DMS153 treated with DMSO at 0.1 percent for 48 hours (cell line): ENCODE measurements around the gene DCC.

ENCODE experiments used
- DNase-seq: peaks from one replicate; lab custom pipeline; 2025; ENCODE audit not compliant: unreplicated experiment; lab: John Stamatoyannopoulos, UW

The DCC gene

GRCh38 chr18:52339891-52340371, at the start of gene DCC:
TSS of gene DCC (plus strand) at chr18:52340197. CDS start at chr18:52340788, 591 bp downstream.
- DNase-seq = peak; percentile 69

GRCh38 chr18:52310651-52311050, 29.3 kb upstream of the DCC start:
- no peak for DNase-seq

GRCh38 chr18:52311331-52311730, 28.7 kb upstream of the DCC start:
- no peak for DNase-seq

- peak; percentile 86 for DNase-seq
Measured at GRCh38 chr18:52312346-52312745, 27.7 kb upstream of the DCC start.

- no peak for DNase-seq
Measured at GRCh38 chr18:52313213-52313612, 26.8 kb upstream of the DCC start.

- DNase-seq = no peak
Measured at GRCh38 chr18:52319424-52319983, 20.5 kb upstream of the DCC start.

- DNase-seq = no peak
Measured at GRCh38 chr18:52322307-52322706, 17.7 kb upstream of the DCC start.

- DNase-seq = no peak
Measured at GRCh38 chr18:52323802-52324201, 16.2 kb upstream of the DCC start.

GRCh38 chr18:52325997-52326396, 14.0 kb upstream of the DCC start:
- DNase-seq = no peak

- no peak for DNase-seq
Measured at GRCh38 chr18:52333860-52334259, 6.1 kb upstream of the DCC start.

GRCh38 chr18:52334307-52334706, 5.7 kb upstream of the DCC start:
- DNase-seq = no peak

GRCh38 chr18:52334896-52335295, 5.1 kb upstream of the DCC start:
- no peak for DNase-seq

- DNase-seq = no peak
Measured at GRCh38 chr18:52337276-52337675, 2.7 kb upstream of the DCC start.

GRCh38 chr18:52340406-52341102, 557 bp downstream of the DCC start:
- no peak for DNase-seq

GRCh38 chr18:52341103-52341432, 1.1 kb downstream of the DCC start:
- no peak for DNase-seq

- no peak for DNase-seq
Measured at GRCh38 chr18:52341608-52342381, 1.8 kb downstream of the DCC start.

GRCh38 chr18:52342456-52342855, 2.5 kb downstream of the DCC start:
- no peak for DNase-seq

GRCh38 chr18:52343138-52343537, 3.1 kb downstream of the DCC start:
- DNase-seq = peak; percentile 4

GRCh38 chr18:52343731-52344340, 3.8 kb downstream of the DCC start:
- DNase-seq = no peak

- DNase-seq = no peak
Measured at GRCh38 chr18:52344881-52345280, 4.9 kb downstream of the DCC start.

GRCh38 chr18:52345428-52345827, 5.4 kb downstream of the DCC start:
- DNase-seq = no peak

- no peak for DNase-seq
Measured at GRCh38 chr18:52348209-52348608, 8.2 kb downstream of the DCC start.
